Adrenal gland (tissue), 5 donors: ENCODE measurements around the gene FUCA2.

Experiments
- POLR2A ChIP-seq, 2 donors: fragments of 450-650 bp; IDR thresholded peaks; one replicate each; pipeline ENCODE4 v1.6.1; 2017; ENCODE audit warnings: antibody characterized with exemption in 2 of 2, mild to moderate bottlenecking in 2 of 2, moderate library complexity in 1 of 2
- TF ChIP-seq, protein P1 (sequence below), 6 experiments: fragments of 450-650 bp in 4 of 6; fragments of 200-600 bp in 2 of 6; sonication (generic) in 1 of 6; IDR thresholded peaks; 1 replicate in 5 of 6; 2 replicates in 1 of 6; pipeline versions ENCODE4 v1.5.1 to v1.8.0; 2016 to 2021; ENCODE audit warnings: antibody characterized with exemption in 6 of 6, mild to moderate bottlenecking in 2 of 6, moderate library complexity in 1 of 6
- donor health status: DM: no; HTN: no; CAD: no.

DNA sequence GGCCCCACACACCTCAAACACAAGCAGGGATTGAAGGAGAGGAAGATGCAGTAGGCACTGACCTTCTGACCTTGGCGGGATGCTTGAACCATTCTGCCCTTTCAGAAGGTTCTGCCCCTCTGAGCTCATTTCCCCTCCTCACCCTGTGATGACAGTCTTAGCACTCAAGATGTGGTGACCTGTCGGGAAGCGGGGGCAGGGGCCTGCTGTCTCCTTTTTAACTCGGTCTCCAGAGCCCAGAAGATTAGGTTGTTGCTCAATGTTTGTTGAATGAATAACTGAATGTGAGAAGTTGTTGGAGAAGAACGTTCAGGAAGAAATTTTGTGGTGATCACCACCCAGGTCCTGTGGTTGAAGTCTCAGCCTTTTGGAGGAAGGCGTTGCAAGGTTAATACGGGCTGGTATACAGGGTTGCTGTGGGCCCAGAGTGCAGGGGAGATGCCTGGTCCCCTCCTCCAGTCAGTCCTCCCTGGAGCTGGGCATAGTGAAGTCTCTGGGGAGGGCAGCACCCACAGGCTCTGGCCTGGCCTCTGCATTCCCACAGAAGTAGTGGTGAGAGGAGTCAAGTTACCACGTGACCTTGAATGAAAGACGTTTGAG is 49.7 kb upstream of the FUCA2 start:
- TF ChIP-seq, protein P1, sequence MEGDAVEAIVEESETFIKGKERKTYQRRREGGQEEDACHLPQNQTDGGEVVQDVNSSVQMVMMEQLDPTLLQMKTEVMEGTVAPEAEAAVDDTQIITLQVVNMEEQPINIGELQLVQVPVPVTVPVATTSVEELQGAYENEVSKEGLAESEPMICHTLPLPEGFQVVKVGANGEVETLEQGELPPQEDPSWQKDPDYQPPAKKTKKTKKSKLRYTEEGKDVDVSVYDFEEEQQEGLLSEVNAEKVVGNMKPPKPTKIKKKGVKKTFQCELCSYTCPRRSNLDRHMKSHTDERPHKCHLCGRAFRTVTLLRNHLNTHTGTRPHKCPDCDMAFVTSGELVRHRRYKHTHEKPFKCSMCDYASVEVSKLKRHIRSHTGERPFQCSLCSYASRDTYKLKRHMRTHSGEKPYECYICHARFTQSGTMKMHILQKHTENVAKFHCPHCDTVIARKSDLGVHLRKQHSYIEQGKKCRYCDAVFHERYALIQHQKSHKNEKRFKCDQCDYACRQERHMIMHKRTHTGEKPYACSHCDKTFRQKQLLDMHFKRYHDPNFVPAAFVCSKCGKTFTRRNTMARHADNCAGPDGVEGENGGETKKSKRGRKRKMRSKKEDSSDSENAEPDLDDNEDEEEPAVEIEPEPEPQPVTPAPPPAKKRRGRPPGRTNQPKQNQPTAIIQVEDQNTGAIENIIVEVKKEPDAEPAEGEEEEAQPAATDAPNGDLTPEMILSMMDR (IDR thresholded peaks at IDR 0.05) = no peak
- TF ChIP-seq POLR2A (IDR thresholded peaks at IDR 0.05) = no peak
